22Rv1 (cell line): ENCODE data around the gene FBXO2.

ENCODE experiments used
- CTCF ChIP-seq: fragments of 450-650 bp; IDR thresholded peaks from 2 replicates; pipeline ENCODE4 v1.5.1; 2017; ENCODE audit warnings: mild to moderate bottlenecking
- ZFX ChIP-seq: fragments of 450-650 bp; IDR thresholded peaks from 2 replicates; pipeline ENCODE4 v1.6.1; 2017; ENCODE audit warnings: antibody characterized with exemption, borderline replicate concordance

GRCh38 chr1:11643782-11644181 lies 10.4 kb downstream of the FBXO2 start:
- TF ChIP-seq CTCF: no peak
- no peak for TF ChIP-seq ZFX
